Endothelial cell of umbilical vein (primary cell): Measurements from ENCODE around the gene ST6GAL1.

Source experiments
- EZH2 ChIP-seq: IDR thresholded peaks from 2 replicates; pipeline ENCODE4 v1.6.1; 2012; ENCODE audit warnings: borderline replicate concordance, low read depth, mild to moderate bottlenecking, moderate library complexity, low read length, inconsistent platforms; ENCODE audit not compliant: severe bottlenecking
- JUN ChIP-seq: IDR thresholded peaks from 2 replicates; pipeline ENCODE4 v1.6.1; 2011; ENCODE audit warnings: borderline replicate concordance, low read depth; ENCODE audit not compliant: insufficient read length, insufficient read depth
- MYC ChIP-seq: IDR thresholded peaks from one replicate; pipeline ENCODE4 v1.6.1; 2011; ENCODE audit warnings: mild to moderate bottlenecking, low read depth, low read length
- POLR2A ChIP-seq: IDR thresholded peaks from 2 replicates; pipeline ENCODE4 v1.6.1; 2012; ENCODE audit warnings: low read depth, mild to moderate bottlenecking, control low read depth, low read length
- POLR2AphosphoS5 ChIP-seq: IDR thresholded peaks from 2 replicates; pipeline ENCODE4 v1.6.1; 2012; ENCODE audit warnings: low read depth, mild to moderate bottlenecking, control low read depth, low read length, moderate library complexity; ENCODE audit not compliant: insufficient read depth
- TF ChIP-seq, protein P1 (sequence below), 2 donors: IDR thresholded peaks; 1 replicate in 1 of 2; 2 replicates in 1 of 2; pipeline ENCODE4 v1.5.1; 2011; ENCODE audit warnings: low read length in 2 of 2, mild to moderate bottlenecking in 2 of 2, moderate library complexity in 2 of 2, control low read depth in 1 of 2, inconsistent platforms in 1 of 2, low read depth in 1 of 2; ENCODE audit not compliant: insufficient read depth in 1 of 2; ENCODE audit errors: extremely low read depth in 1 of 2

- TF ChIP-seq, protein P1, sequence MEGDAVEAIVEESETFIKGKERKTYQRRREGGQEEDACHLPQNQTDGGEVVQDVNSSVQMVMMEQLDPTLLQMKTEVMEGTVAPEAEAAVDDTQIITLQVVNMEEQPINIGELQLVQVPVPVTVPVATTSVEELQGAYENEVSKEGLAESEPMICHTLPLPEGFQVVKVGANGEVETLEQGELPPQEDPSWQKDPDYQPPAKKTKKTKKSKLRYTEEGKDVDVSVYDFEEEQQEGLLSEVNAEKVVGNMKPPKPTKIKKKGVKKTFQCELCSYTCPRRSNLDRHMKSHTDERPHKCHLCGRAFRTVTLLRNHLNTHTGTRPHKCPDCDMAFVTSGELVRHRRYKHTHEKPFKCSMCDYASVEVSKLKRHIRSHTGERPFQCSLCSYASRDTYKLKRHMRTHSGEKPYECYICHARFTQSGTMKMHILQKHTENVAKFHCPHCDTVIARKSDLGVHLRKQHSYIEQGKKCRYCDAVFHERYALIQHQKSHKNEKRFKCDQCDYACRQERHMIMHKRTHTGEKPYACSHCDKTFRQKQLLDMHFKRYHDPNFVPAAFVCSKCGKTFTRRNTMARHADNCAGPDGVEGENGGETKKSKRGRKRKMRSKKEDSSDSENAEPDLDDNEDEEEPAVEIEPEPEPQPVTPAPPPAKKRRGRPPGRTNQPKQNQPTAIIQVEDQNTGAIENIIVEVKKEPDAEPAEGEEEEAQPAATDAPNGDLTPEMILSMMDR (IDR thresholded peaks at IDR 0.05; ENCODE audit: extremely low read depth in 1 of 2, insufficient read depth in 1 of 2, low read depth in 1 of 2, low read length in 2 of 2): no peak
- TF ChIP-seq EZH2 (no peak), POLR2AphosphoS5 (no peak), POLR2A (no peak), MYC (no peak), JUN (no peak)
Observed at GRCh38 chr3:186937017-186937875, 6.9 kb downstream of the ST6GAL1 start.
